Measurements from ENCODE around the gene SCUBE1.

The SCUBE1 gene

DNA sequence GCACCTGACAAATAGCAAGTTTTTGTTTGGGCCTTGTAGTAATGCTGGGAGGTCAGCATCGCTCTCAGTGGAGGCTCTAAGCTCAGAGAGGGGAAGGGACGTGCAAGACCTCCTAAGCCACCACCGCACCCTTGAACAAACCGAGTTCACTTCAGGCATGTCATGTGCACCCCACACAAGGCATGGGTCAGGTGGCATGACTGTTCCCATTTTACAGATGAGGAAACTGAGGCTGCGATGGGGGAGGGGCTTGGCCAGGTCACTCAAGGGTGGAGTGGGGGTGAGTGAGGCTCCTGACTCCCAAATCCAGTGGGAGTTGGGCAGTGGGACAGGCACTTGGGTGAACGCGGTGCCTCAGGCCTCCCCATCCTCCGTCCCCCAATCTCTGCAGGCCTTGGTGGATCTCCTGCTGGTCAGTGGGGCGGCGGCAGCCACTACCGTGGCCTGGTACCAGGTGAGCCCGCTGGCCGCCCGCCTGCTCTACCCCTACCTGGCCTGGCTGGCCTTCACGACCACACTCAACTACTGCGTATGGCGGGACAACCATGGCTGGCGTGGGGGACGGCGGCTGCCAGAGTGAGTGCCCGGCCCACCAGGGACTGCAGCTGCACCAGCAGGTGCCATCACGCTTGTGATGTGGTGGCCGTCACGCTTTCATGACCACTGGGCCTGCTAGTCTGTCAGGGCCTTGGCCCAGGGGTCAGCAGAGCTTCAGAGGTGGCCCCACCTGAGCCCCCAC lies 180.6 kb downstream of the SCUBE1 start:
- DNase-seq (ENCODE audit: low read depth in 2 of 2, low spot score in 1 of 2), result no peak

DNA sequence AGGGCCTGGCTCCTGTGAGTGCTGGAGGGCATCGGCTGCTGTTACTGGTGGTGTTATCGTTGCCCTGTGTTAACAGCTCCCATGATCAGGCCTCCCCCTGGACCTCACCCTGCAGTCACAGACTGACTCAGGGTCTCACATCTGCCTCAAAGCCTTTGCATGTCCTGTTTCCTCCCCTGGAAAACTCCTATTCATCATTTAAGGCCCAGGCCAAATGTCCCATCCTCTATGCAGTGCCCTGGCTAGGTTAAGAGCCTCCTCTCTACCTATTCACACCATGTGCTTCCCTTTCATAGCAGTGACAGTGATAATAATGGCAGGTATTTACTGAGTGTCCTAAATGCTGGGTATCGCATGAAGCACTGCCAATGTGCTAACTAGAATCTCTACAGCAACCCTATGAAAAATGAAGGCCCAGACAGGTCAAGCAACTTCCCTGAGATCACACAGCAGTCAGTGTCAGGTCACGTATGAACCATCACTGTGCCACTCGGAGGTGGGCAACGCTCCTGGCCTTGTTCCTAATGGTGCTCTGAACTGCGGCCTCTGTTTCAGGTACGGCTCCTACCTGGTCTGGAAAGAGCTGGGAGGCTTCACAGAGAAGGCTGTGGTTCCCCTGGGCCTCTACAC lies 182.6 kb downstream of the SCUBE1 start:
- DNase-seq (ENCODE audit: low read depth in 2 of 2, low spot score in 1 of 2), result no peak

DNA sequence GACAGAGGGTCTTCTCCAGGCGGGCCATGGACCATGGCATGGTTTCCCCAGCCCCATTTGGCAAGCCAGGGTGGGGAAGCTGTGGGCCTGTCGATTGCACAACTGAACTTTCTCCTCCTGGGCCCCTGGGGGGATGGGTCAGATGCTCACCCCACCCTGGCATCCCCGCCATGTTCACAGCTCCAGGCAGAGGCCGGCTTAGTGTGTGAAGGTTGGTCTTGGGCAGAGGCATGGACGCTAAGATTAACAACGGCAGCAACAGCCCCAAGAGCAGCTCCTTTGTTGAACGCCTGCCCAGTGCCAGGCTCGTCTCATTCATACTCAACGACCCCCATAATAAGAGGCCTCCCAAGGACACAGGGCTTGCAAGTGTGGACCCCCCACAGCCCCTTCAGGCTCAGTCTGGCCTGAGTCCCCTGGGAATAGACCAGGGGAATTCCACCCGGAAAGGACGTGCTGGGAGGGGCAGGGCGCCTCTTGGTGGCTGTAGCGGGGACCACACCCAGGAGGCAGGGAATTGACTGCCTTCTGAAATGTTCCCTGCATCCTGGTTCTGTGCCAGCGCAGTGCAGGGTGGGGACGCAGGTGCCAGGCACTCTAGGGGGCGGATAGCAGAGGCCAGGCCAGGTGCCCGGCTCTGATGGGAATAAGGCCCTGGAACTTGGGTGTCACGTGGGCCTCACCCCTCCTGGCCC lies 183.5 kb downstream of the SCUBE1 start:
- DNase-seq (ENCODE audit: low read depth in 2 of 2, low spot score in 1 of 2), result no peak

DNA sequence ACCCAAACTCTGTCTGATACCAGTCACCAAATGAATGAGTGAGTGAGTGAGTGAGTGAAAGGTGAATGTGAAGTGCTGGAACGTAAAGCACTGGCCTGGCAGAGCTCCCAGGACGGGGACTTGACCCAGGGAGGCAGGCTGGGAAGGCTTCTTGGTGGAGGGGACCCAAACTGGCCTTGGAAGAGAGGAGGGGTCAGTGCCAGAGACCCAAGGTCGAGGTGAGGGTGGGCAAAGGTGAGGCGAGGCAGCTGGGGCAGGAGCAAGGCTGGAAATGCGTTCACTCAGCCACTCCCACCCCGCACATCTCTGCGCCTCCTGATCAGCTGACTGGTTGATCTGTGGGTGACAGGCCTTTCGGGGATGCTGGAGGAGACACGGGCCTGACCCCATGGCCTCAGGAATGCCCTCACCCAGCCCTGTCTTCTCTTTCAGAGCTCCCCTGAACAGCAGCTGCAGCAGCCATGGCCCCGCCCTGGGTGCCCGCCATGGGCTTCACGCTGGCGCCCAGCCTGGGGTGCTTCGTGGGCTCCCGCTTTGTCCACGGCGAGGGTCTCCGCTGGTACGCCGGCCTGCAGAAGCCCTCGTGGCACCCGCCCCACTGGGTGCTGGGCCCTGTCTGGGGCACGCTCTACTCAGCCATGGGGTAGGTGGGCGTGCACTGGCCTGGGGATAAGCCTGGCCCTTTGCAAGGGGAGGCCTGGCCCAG lies 184.2 kb downstream of the SCUBE1 start:
- no peak for DNase-seq (ENCODE audit: low read depth in 2 of 2, low spot score in 1 of 2)

GRCh38 chr22:43157874-43158546 lies 185.2 kb downstream of the SCUBE1 start:
- no peak for DNase-seq (ENCODE audit: low read depth in 2 of 2, low spot score in 1 of 2)

DNA sequence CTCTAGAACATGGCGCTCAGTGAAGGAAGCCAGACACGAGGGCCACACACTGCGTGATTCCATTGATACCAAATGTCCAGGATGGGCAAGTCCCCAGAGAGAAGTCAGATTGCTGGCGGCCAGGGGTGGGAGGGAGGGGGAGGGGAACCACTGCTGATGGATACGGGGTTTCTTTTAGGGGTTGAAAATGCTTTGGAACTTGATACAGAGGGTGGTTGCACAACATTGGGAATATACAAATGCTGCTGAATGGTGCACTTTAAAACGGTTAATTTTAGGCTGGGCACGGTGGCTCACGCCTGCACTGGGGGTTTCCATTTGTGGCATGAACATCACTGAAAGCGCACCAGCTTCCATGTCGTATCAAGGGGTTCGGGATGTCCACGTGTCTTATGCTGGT lies 186.8 kb downstream of the SCUBE1 start:
- DNase-seq (ENCODE audit: low read depth in 2 of 2, low spot score in 1 of 2), result no peak

DNA sequence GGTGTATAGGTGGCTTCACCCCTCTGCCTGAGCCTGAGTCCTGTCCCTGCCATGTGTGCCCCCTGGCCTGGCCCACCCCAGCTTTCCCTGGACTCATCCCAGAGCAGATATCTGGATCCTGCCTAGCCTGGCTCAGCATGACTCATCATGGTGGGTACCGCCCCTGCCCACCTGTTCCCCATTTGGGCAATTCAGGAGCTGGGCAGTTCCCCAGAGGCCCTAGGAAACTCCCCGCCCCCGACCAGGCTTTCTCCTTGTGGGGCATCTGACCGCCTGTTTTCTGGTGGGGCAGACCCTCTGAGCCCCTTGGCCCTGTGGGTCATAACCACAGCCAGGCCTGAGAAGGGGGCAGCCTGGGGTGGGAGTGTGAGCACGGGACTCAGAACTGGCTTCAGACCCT lies 187.4 kb downstream of the SCUBE1 start:
- DNase-seq (ENCODE audit: low read depth in 2 of 2, low spot score in 1 of 2), result no peak

DNA sequence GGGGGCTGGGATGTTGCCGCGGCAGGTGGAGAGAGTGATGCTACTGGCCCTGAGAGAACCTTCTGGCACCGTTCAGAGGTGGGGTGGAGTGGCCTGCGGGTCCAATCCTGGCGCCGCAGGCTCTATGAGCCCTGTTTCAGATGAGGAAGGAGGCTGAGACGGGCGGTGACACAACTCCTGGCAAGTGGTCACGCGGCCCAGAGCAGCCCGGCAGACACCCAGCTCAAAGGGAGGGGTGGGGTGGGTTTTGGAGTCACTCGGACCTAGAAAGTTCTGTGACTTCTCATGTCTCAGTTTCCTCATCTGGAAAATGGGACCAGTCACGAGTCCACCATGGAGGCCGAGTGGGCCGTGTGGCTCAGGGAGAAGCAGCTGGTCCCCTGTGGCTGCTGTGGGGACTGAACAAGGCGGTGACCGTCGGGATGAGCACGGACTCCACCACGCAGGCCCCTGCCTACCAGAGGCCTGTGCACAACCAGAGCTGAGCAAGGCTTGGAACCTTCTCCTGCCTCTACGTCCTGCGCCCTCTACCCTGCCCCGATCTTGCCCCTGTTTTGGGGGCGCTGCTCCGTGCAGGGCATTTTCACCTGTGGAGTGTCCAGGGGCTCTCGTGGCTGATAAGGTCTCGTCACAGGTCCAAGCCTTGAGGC lies 188.2 kb downstream of the SCUBE1 start:
- no peak for DNase-seq (ENCODE audit: low read depth in 2 of 2, low spot score in 1 of 2)

- no peak for DNase-seq (ENCODE audit: low read depth in 2 of 2, low spot score in 1 of 2)
These were observed 189.3 kb downstream of the SCUBE1 start for GRCh38 chr22:43153899-43154298.

DNA sequence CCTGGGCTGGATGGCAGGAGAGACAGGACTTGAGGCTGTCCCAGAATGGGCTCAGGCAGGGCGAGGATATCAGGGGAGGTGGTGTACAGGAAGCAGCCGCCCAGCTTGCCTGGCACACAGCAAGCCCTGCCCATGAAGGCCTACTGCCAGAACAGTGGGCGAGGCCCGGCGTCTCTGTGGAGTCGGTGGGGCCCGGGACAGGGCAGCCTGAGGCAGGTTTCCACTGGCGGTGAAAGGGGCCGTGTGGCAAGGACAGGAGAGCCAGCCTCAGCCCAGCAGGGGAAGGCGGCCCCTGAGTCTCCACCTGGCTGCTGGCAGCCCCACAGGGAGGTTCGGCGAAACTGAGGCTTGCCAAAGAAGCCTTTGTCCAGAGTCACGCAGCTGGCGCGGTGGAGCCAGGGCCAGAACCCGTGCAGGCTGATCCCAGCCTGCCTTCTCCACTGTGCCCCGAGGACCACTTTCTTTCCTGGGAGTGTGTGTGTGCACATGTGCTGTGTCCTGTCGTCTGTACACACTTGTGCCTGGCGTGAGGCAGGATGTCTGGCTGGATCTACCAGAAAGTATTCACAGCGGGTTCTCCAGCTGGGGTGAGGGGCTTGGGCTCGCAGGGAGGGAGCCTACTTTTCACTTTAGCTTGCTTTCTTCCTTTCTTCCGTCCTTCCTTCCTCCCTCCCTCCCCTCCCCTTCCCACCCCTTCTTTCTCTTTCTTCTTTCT lies 190.7 kb downstream of the SCUBE1 start:
- DNase-seq (ENCODE audit: low read depth in 2 of 2, low spot score in 1 of 2), result peak; percentile 14 to 26

GRCh38 chr22:43152003-43152356 lies 191.2 kb downstream of the SCUBE1 start:
- DNase-seq (ENCODE audit: low read depth in 2 of 2, low spot score in 1 of 2), result no peak

- peak in 1 of 2 donors; percentile 26 for DNase-seq (ENCODE audit: low read depth in 2 of 2, low spot score in 1 of 2)
These were observed 191.7 kb downstream of the SCUBE1 start, which contains the start of gene TSPO for GRCh38 chr22:43151251-43152002. Gene TSPO, plus strand, starts transcription at chr22:43151559. Its CDS starts 7,680 bp downstream, at chr22:43159239.

- no peak for DNase-seq (ENCODE audit: low read depth in 2 of 2, low spot score in 1 of 2)
These were observed 192.4 kb downstream of the SCUBE1 start for GRCh38 chr22:43150731-43151206.

DNA sequence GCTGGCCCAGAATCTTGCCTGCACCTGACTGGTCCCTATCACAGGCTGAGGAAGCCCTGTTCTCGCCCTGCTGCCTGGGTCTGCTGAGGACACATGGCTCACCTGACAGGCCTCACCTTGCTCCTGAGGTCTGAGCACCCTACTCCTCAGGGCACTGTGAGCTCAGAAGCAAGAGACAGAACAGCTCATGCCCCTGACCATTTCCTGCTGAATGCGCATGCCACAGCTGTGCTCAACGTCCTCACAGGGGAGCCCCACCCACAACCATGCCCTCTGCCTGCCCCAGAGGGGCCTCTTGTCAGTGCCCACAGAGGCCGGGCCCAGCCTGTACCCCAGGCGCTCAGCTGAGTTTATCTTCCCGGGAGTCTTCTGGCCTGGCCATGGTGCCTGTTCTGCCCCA lies 194.6 kb downstream of the SCUBE1 start:
- no peak for DNase-seq (ENCODE audit: low read depth in 2 of 2, low spot score in 1 of 2)

DNA sequence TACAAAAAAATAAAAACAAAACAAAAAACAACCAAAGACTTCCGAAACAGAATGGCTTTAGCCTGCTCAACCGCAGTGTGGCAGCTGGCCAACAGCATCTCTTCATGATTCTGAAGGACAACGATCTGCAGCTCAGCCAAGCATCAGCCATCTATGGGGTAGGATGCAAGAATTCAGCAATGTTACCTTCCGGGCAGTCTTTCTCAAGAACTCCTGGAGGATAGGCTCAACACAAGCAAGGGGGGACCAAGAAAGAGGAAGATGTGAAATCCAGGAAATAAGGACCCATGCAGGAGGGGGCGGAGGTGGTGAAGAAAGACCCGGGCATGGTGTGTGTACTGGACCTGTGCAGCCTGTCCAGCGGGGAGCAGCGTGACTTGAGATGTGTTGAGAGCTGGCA lies 195.4 kb downstream of the SCUBE1 start:
- DNase-seq (ENCODE audit: low read depth in 2 of 2, low spot score in 1 of 2), result no peak
